HepG2 (cell line): ENCODE data around the gene TAF9B. TPM values are rescaled to one million over a fixed set of nuclear protein-coding genes. Genes with fewer than 3 reads are reported as not detected.

Experiments
- ATRX ChIP-seq: sonication (generic); formaldehyde crosslinking; IDR thresholded peaks from 2 replicates; pipeline ENCODE4 v1.4.0; 2020; ENCODE audit warnings: missing genetic modification reagents, borderline replicate concordance
- CAMTA2 ChIP-seq: sonication (generic); formaldehyde crosslinking; IDR thresholded peaks from 2 replicates; pipeline ENCODE4 v1.4.0; 2020; ENCODE audit warnings: mild to moderate bottlenecking, missing genetic modification reagents, borderline replicate concordance
- GPN1 ChIP-seq: sonication (generic); formaldehyde crosslinking; IDR thresholded peaks from 2 replicates; pipeline ENCODE4 v1.5.1; 2020; ENCODE audit warnings: missing genetic modification reagents, borderline replicate concordance
- GTF2F1 ChIP-seq: fragments of 150-350 bp; IDR thresholded peaks from 2 replicates; pipeline ENCODE4 v1.6.1; 2014; ENCODE audit warnings: low read length
- JARID2 ChIP-seq: sonication (generic); formaldehyde crosslinking; IDR thresholded peaks from 2 replicates; pipeline ENCODE4 v1.8.1; 2023; ENCODE audit warnings: missing genetic modification reagents, inconsistent platforms; ENCODE audit not compliant: insufficient replicate concordance
- KDM5B ChIP-seq: sonication (generic); formaldehyde crosslinking; IDR thresholded peaks from 2 replicates; pipeline ENCODE4 v1.4.0; 2020; ENCODE audit warnings: missing genetic modification reagents, mild to moderate bottlenecking, borderline replicate concordance
- MAFK ChIP-seq, 2 experiments: IDR thresholded peaks in 1 of 2; conservative IDR thresholded peaks in 1 of 2; 2 replicates each; pipeline ENCODE4 v1.6.1; 2011; ENCODE audit warnings: improper control_type of control experiment in 2 of 2, low read length in 2 of 2
- MIER3 ChIP-seq: IDR thresholded peaks from 2 replicates; pipeline ENCODE4 v1.6.1; 2016; ENCODE audit warnings: missing compliant biosample characterization, borderline replicate concordance
- MTF2 ChIP-seq: sonication (generic); formaldehyde crosslinking; IDR thresholded peaks from 2 replicates; pipeline ENCODE4 v1.5.0; 2020; ENCODE audit warnings: missing genetic modification reagents, borderline replicate concordance
- NFATC3 ChIP-seq: sonication (generic); formaldehyde crosslinking; IDR thresholded peaks from 2 replicates; pipeline ENCODE4 v1.5.1; 2020; ENCODE audit warnings: mild to moderate bottlenecking, missing genetic modification reagents
- NFRKB ChIP-seq: fragments of 450-650 bp; IDR thresholded peaks from 2 replicates; pipeline ENCODE4 v1.6.1; 2017
- PITX1 ChIP-seq: sonication (generic); formaldehyde crosslinking; IDR thresholded peaks from 2 replicates; pipeline ENCODE4 v1.5.1; 2020; ENCODE audit warnings: mild to moderate bottlenecking, missing genetic modification reagents
- SALL2 ChIP-seq: sonication (generic); formaldehyde crosslinking; IDR thresholded peaks from 2 replicates; pipeline ENCODE4 v1.8.1; 2023; ENCODE audit warnings: mild to moderate bottlenecking, missing genetic modification reagents, inconsistent platforms
- SMAD9 ChIP-seq: sonication (generic); formaldehyde crosslinking; IDR thresholded peaks from 2 replicates; pipeline ENCODE4 v1.5.1; 2020; ENCODE audit warnings: mild to moderate bottlenecking, missing genetic modification reagents
- YEATS2 ChIP-seq: sonication (generic); formaldehyde crosslinking; IDR thresholded peaks from 2 replicates; pipeline ENCODE4 v1.4.0; 2020; ENCODE audit warnings: missing genetic modification reagents, borderline replicate concordance
- ZBTB21 ChIP-seq: sonication (generic); formaldehyde crosslinking; IDR thresholded peaks from 2 replicates; pipeline ENCODE4 v1.4.0; 2020; ENCODE audit warnings: missing genetic modification reagents
- ZFP36L2 ChIP-seq: sonication (generic); formaldehyde crosslinking; IDR thresholded peaks from 2 replicates; pipeline ENCODE4 v1.4.0; 2020; ENCODE audit warnings: missing genetic modification reagents
- ZNF234 ChIP-seq: sonication (generic); formaldehyde crosslinking; conservative IDR thresholded peaks from 2 replicates; pipeline ENCODE4 v1.5.1; 2020; ENCODE audit warnings: mild to moderate bottlenecking, missing genetic modification reagents
- ZNF331 ChIP-seq: sonication (generic); formaldehyde crosslinking; IDR thresholded peaks from 2 replicates; pipeline ENCODE4 v1.4.0; 2020; ENCODE audit warnings: missing genetic modification reagents
- ZNF33A ChIP-seq: sonication (generic); formaldehyde crosslinking; IDR thresholded peaks from 2 replicates; pipeline ENCODE4 v1.5.1; 2020; ENCODE audit warnings: missing genetic modification reagents, mild to moderate bottlenecking, moderate library complexity, borderline replicate concordance
- ZNF34 ChIP-seq: sonication (generic); formaldehyde crosslinking; IDR thresholded peaks from 2 replicates; pipeline ENCODE4 v1.4.0; 2020; ENCODE audit warnings: mild to moderate bottlenecking, missing genetic modification reagents, borderline replicate concordance
- ZNF44 ChIP-seq: sonication (generic); formaldehyde crosslinking; IDR thresholded peaks from 2 replicates; pipeline ENCODE4 v1.5.1; 2020; ENCODE audit warnings: mild to moderate bottlenecking, missing genetic modification reagents
- ZNF496 ChIP-seq: sonication (generic); formaldehyde crosslinking; IDR thresholded peaks from 2 replicates; pipeline ENCODE4 v1.8.1; 2023; ENCODE audit warnings: mild to moderate bottlenecking, moderate library complexity, missing genetic modification reagents; ENCODE audit not compliant: insufficient replicate concordance
- ZNF543 ChIP-seq: sonication (generic); formaldehyde crosslinking; IDR thresholded peaks from 2 replicates; pipeline ENCODE4 v1.4.0; 2020; ENCODE audit warnings: mild to moderate bottlenecking, missing genetic modification reagents
- ZNF761 ChIP-seq: sonication (generic); formaldehyde crosslinking; conservative IDR thresholded peaks from 2 replicates; pipeline ENCODE4 v1.4.0; 2020; ENCODE audit warnings: mild to moderate bottlenecking, missing genetic modification reagents
- ZNF788 ChIP-seq: sonication (generic); formaldehyde crosslinking; IDR thresholded peaks from 2 replicates; pipeline ENCODE4 v1.5.0; 2020; ENCODE audit warnings: mild to moderate bottlenecking, missing genetic modification reagents, borderline replicate concordance
- ZSCAN21 ChIP-seq: sonication (generic); formaldehyde crosslinking; IDR thresholded peaks from 2 replicates; pipeline ENCODE4 v1.8.0; 2022; ENCODE audit warnings: mild to moderate bottlenecking, missing genetic modification reagents, moderate library complexity, borderline replicate concordance
- polyA plus RNA-seq, 8 experiments: library from polyadenylated mRNA; depleted of rRNA in 3 of 8; stranded (reverse) in 7 of 8; unstranded in 1 of 8; fragments of >200 nt; fragmentation: Illumina TruSeq in 4 of 8; extraction: Trizol in 4 of 8; gene quantifications; 2 replicates each; pipeline versions ENCODE4 v1.2.1 to v1.2.3, GENCODE V29; 2011 to 2016; ENCODE audit warnings: low read depth in 4 of 8, missing spikeins in 1 of 8, mixed read lengths in 1 of 8; ENCODE audit not compliant: insufficient read depth in 1 of 8
- total RNA-seq, 5 experiments: library from RNA; depleted of rRNA; stranded (reverse); fragments of >200 nt; fragmentation: Illumina TruSeq; extraction: Trizol; gene quantifications; 2 replicates each; pipeline ENCODE4 v1.2.3, GENCODE V29; 2016; ENCODE audit warnings: low read depth in 1 of 5
- TF ChIP-seq, protein P1 (sequence below): sonication (generic); IDR thresholded peaks from 2 replicates; pipeline ENCODE4 v1.6.1; 2016; ENCODE audit warnings: low read depth, borderline replicate concordance
- TF ChIP-seq, protein P2 (sequence below), 2 experiments: sonication (generic) in 1 of 2; formaldehyde crosslinking in 1 of 2; IDR thresholded peaks; 2 replicates each; pipeline versions ENCODE4 v1.4.0 to v1.6.1; 2018 to 2020; ENCODE audit warnings: missing genetic modification reagents in 2 of 2, borderline replicate concordance in 1 of 2, low read depth in 1 of 2, mild to moderate bottlenecking in 1 of 2, missing biosample characterization in 1 of 2

The TAF9B gene
- total and polyA plus RNA-seq, 2 of the 13 experiments (the other 11 are each of a cell fraction or from before 2014, with no cell fraction given), result 10.8 to 15.2 TPM

DNA sequence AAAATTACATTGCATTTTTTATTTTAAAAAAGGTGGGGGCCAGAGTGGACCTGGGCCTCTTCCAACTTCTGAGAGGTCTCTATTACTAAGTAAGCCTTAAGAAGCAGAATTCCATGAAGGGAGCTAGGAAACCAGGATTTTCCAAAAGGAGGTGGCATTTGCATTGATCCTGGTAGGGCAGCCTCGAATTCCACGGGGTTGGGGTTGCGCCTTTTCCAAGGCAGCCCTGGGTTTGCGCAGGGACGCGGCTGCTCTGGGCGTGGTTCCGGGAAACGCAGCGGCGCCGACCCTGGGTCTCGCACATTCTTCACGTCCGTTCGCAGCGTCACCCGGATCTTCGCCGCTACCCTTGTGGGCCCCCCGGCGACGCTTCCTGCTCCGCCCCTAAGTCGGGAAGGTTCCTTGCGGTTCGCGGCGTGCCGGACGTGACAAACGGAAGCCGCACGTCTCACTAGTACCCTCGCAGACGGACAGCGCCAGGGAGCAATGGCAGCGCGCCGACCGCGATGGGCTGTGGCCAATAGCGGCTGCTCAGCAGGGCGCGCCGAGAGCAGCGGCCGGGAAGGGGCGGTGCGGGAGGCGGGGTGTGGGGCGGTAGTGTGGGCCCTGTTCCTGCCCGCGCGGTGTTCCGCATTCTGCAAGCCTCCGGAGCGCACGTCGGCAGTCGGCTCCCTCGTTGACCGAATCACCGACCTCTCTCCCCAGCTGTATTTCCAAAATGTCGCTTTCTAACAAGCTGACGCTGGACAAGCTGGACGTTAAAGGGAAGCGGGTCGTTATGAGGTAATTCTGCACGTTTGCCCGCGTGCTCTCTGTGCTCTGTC, 35.6 kb downstream of the TAF9B start, which contains the start of gene PGK1 (continued):
- TF ChIP-seq ZNF788 (CRISPR knock-in tag) (peak; percentile 92; the same call in 1 of the 2 replicates), ATRX (CRISPR knock-in tag) (no peak), ZNF761 (0 out of 2 replicates have a peak, but pooled peaks have one; percentile 48), ZBTB21 (no peak), SALL2 (0 out of 2 replicates have a peak, but pooled peaks have one; percentile 51), YEATS2 (peak; percentile 90; the same call in 1 of the 2 replicates), KDM5B (CRISPR knock-in tag) (peak; percentile 61; the same call in 1 of the 2 replicates), ZNF44 (CRISPR knock-in tag) (no peak), MAFK (conservative IDR thresholded peaks at IDR 0.05 in 1 of 2, IDR thresholded peaks at IDR 0.05 in 1 of 2; ENCODE audit: low read length in 2 of 2) (no peak), PITX1 (CRISPR knock-in tag) (peak; percentile 61; the same call in 1 of the 2 replicates), NFATC3 (CRISPR knock-in tag) (no peak), ZNF496 (no peak), ZNF543 (CRISPR knock-in tag) (0 out of 2 replicates have a peak, but pooled peaks have one; percentile 55), ZFP36L2 (CRISPR knock-in tag) (no peak), ZNF33A (CRISPR knock-in tag) (no peak), ZSCAN21 (CRISPR knock-in tag) (no peak), GPN1 (CRISPR knock-in tag) (no peak), ZNF331 (peak; percentile 62; the same call in 1 of the 2 replicates), ZNF234 (CRISPR knock-in tag) (0 out of 2 replicates have a peak, but pooled peaks have one; percentile 59), CAMTA2 (CRISPR knock-in tag) (no peak), NFRKB (no peak), ZNF34 (no peak), SMAD9 (CRISPR knock-in tag) (no peak), MTF2 (CRISPR knock-in tag) (peak; percentile 17; the same call in 1 of the 2 replicates), JARID2 (CRISPR knock-in tag) (no peak), MIER3 (peak; percentile 63; the same call in 1 of the 2 replicates), GTF2F1 (no peak)
- TF ChIP-seq, protein P1, sequence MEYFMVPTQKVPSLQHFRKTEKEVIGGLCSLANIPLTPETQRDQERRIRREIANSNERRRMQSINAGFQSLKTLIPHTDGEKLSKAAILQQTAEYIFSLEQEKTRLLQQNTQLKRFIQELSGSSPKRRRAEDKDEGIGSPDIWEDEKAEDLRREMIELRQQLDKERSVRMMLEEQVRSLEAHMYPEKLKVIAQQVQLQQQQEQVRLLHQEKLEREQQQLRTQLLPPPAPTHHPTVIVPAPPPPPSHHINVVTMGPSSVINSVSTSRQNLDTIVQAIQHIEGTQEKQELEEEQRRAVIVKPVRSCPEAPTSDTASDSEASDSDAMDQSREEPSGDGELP, result no peak
- TF ChIP-seq, protein P2, sequence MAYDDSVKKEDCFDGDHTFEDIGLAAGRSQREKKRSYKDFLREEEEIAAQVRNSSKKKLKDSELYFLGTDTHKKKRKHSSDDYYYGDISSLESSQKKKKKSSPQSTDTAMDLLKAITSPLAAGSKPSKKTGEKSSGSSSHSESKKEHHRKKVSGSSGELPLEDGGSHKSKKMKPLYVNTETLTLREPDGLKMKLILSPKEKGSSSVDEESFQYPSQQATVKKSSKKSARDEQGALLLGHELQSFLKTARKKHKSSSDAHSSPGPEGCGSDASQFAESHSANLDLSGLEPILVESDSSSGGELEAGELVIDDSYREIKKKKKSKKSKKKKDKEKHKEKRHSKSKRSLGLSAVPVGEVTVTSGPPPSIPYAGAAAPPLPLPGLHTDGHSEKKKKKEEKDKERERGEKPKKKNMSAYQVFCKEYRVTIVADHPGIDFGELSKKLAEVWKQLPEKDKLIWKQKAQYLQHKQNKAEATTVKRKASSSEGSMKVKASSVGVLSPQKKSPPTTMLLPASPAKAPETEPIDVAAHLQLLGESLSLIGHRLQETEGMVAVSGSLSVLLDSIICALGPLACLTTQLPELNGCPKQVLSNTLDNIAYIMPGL (CRISPR knock-in tag; IDR thresholded peaks at IDR 0.05; ENCODE audit: borderline replicate concordance in 1 of 2, low read depth in 1 of 2), result peak in 1 of 2 experiments; percentile 48; a peak in 2 of 4 replicates
